HepG2 (cell line): ENCODE data around the gene COMT. TPM values are rescaled to one million over a fixed set of nuclear protein-coding genes. Genes with fewer than 3 reads are reported as not detected.

Source experiments
- AHR ChIP-seq: IDR thresholded peaks from 2 replicates; pipeline ENCODE4 v1.6.1; 2018; ENCODE audit warnings: missing genetic modification reagents, missing compliant biosample characterization
- CBX1 ChIP-seq: IDR thresholded peaks from one replicate; pipeline ENCODE4 v1.6.1; 2016; ENCODE audit warnings: antibody characterized with exemption, low read depth
- GATAD2A ChIP-seq: IDR thresholded peaks from 2 replicates; pipeline ENCODE4 v1.6.1; 2016
- HIC2 ChIP-seq: sonication (generic); formaldehyde crosslinking; IDR thresholded peaks from 2 replicates; pipeline ENCODE4 v1.9.0; 2022; ENCODE audit warnings: low read depth, missing genetic modification reagents
- HNRNPL ChIP-seq: fragments of 200-400 bp; formaldehyde crosslinking; IDR thresholded peaks from 2 replicates; pipeline ENCODE4 v1.6.1; 2017; ENCODE audit warnings: mild to moderate bottlenecking, low read depth, low read length
- LBX2 ChIP-seq: sonication (generic); formaldehyde crosslinking; IDR thresholded peaks from 2 replicates; pipeline ENCODE4 v1.5.0; 2020; ENCODE audit warnings: missing genetic modification reagents, mild to moderate bottlenecking, borderline replicate concordance
- RNF2 ChIP-seq: fragments of 450-650 bp; conservative IDR thresholded peaks from 2 replicates; pipeline ENCODE4 v1.6.1; 2016; ENCODE audit warnings: low read depth
- SALL1 ChIP-seq: sonication (generic); formaldehyde crosslinking; IDR thresholded peaks from 2 replicates; pipeline ENCODE4 v1.8.0; 2022; ENCODE audit warnings: mild to moderate bottlenecking, missing genetic modification reagents
- SP1 ChIP-seq, 2 experiments: fragments of 450-650 bp in 1 of 2; sonication (generic) in 1 of 2; formaldehyde crosslinking in 1 of 2; IDR thresholded peaks; 2 replicates each; pipeline versions ENCODE4 v1.4.0 to v1.6.1; 2016 to 2020; ENCODE audit warnings: missing genetic modification reagents in 1 of 2
- TEAD3 ChIP-seq: optimal IDR thresholded peaks from 2 replicates; pipeline ENCODE3; 2016; ENCODE audit warnings: borderline replicate concordance
- THAP9 ChIP-seq: sonication (generic); formaldehyde crosslinking; IDR thresholded peaks from 2 replicates; pipeline ENCODE4; 2020; ENCODE audit warnings: missing genetic modification reagents, mild to moderate bottlenecking, borderline replicate concordance
- TRIM24 ChIP-seq: sonication (generic); formaldehyde crosslinking; IDR thresholded peaks from 2 replicates; pipeline ENCODE4 v1.8.0; 2022; ENCODE audit warnings: mild to moderate bottlenecking, missing genetic modification reagents
- ZBTB38 ChIP-seq: sonication (generic); formaldehyde crosslinking; IDR thresholded peaks from 2 replicates; pipeline ENCODE4 v1.5.1; 2020; ENCODE audit warnings: mild to moderate bottlenecking, missing genetic modification reagents
- ZBTB42 ChIP-seq: sonication (generic); formaldehyde crosslinking; IDR thresholded peaks from 2 replicates; pipeline ENCODE4 v1.5.0; 2020; ENCODE audit warnings: mild to moderate bottlenecking, missing genetic modification reagents
- ZMAT3 ChIP-seq: sonication (generic); formaldehyde crosslinking; conservative IDR thresholded peaks from 2 replicates; pipeline ENCODE4 v1.7.0; 2021; ENCODE audit warnings: missing genetic modification reagents
- ZNF280B ChIP-seq: sonication (generic); formaldehyde crosslinking; IDR thresholded peaks from 2 replicates; pipeline ENCODE4 v1.5.0; 2020; ENCODE audit warnings: missing genetic modification reagents, mild to moderate bottlenecking, borderline replicate concordance
- ZNF574 ChIP-seq: sonication (generic); formaldehyde crosslinking; IDR thresholded peaks from 2 replicates; pipeline ENCODE4 v1.4.0; 2020; ENCODE audit warnings: missing genetic modification reagents
- ZNF616 ChIP-seq: sonication (generic); formaldehyde crosslinking; IDR thresholded peaks from 2 replicates; pipeline ENCODE4 v1.5.0; 2020; ENCODE audit warnings: low read depth, mild to moderate bottlenecking, missing genetic modification reagents
- ZNF879 ChIP-seq: sonication (generic); formaldehyde crosslinking; IDR thresholded peaks from 2 replicates; pipeline ENCODE4 v1.8.1; 2023; ENCODE audit warnings: missing genetic modification reagents
- ZSCAN21 ChIP-seq: sonication (generic); formaldehyde crosslinking; IDR thresholded peaks from 2 replicates; pipeline ENCODE4 v1.8.0; 2022; ENCODE audit warnings: mild to moderate bottlenecking, missing genetic modification reagents, moderate library complexity, borderline replicate concordance
- polyA plus RNA-seq, 8 experiments: library from polyadenylated mRNA; depleted of rRNA in 3 of 8; stranded (reverse) in 7 of 8; unstranded in 1 of 8; fragments of >200 nt; fragmentation: Illumina TruSeq in 4 of 8; extraction: Trizol in 4 of 8; gene quantifications; 2 replicates each; pipeline versions ENCODE4 v1.2.1 to v1.2.3, GENCODE V29; 2011 to 2016; ENCODE audit warnings: low read depth in 4 of 8, missing spikeins in 1 of 8, mixed read lengths in 1 of 8; ENCODE audit not compliant: insufficient read depth in 1 of 8
- total RNA-seq, 5 experiments: library from RNA; depleted of rRNA; stranded (reverse); fragments of >200 nt; fragmentation: Illumina TruSeq; extraction: Trizol; gene quantifications; 2 replicates each; pipeline ENCODE4 v1.2.3, GENCODE V29; 2016; ENCODE audit warnings: low read depth in 1 of 5

The COMT gene
- total and polyA plus RNA-seq, 2 of the 13 experiments (the other 11 are each of a cell fraction or from before 2014, with no cell fraction given): 156 to 162 TPM

- TF ChIP-seq SP1 (IDR thresholded peaks at IDR 0.05) (no peak), SP1 (CRISPR knock-in tag; IDR thresholded peaks at IDR 0.05) (0 out of 2 replicates have a peak, but pooled peaks have one; percentile 30), ZBTB42 (CRISPR knock-in tag) (no peak), LBX2 (CRISPR knock-in tag) (peak; percentile 42; the same call in 1 of the 2 replicates), ZSCAN21 (CRISPR knock-in tag) (peak; percentile 36; the same call in 1 of the 2 replicates), HIC2 (CRISPR knock-in tag) (0 out of 2 replicates have a peak, but pooled peaks have one; percentile 26), ZMAT3 (CRISPR knock-in tag) (0 out of 2 replicates have a peak, but pooled peaks have one; percentile 57), TEAD3 (CRISPR knock-in tag) (peak; percentile 27), ZNF574 (CRISPR knock-in tag) (peak; percentile 65; the same call in 1 of the 2 replicates), CBX1 (peak; percentile 16), HNRNPL (0 out of 2 replicates have a peak, but pooled peaks have one; percentile 50), TRIM24 (CRISPR knock-in tag) (0 out of 2 replicates have a peak, but pooled peaks have one; percentile 29), AHR (CRISPR knock-in tag) (peak; percentile 37; the same call in 1 of the 2 replicates), ZBTB38 (0 out of 2 replicates have a peak, but pooled peaks have one; percentile 58), RNF2 (peak; percentile 49; the same call in 1 of the 2 replicates), SALL1 (peak; percentile 63; the same call in 1 of the 2 replicates), THAP9 (CRISPR knock-in tag) (peak; percentile 65; the same call in 1 of the 2 replicates), ZNF879 (0 out of 2 replicates have a peak, but pooled peaks have one; percentile 52), ZNF280B (CRISPR knock-in tag) (peak; percentile 46; the same call in 1 of the 2 replicates), ZNF616 (CRISPR knock-in tag) (0 out of 2 replicates have a peak, but pooled peaks have one; percentile 76), GATAD2A (CRISPR knock-in tag) (no peak)
Observed at GRCh38 chr22:19957445-19957844, 15.9 kb downstream of the COMT start (continued).
